Measurements from ENCODE around the gene DAW1.
"Not testable (repeated sequence)": the region's sequence is repeated elsewhere in the genome, so short reads cannot be mapped to it uniquely, and the experiment has no call there.

DAW1 gene

GRCh38 chr2:227921648-227922047 is 50.2 kb downstream of the DAW1 start:
- DNase-seq, result no peak

- DNase-seq, result no peak
These were observed 60.6 kb downstream of the DAW1 start for GRCh38 chr2:227932001-227932400.

DNA sequence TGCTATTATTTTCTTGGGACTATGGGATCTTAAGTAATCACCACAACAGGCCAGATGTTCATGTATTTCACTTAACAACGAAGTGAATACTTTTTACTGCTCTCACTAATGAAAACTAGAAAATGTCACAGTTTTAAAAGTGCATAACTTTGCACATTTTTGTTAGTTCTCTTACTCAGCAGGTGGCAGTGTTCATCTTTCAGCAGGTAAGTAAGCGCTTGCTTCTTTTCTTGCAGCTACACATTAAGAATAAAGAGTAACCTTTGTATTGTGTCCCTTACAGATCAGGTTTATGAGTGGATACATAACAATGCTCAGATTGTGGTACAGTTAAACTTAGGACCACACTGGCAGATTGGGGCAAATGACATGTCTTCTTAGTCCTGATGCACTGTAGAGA is 61.0 kb downstream of the DAW1 start:
- no peak for DNase-seq

DNA sequence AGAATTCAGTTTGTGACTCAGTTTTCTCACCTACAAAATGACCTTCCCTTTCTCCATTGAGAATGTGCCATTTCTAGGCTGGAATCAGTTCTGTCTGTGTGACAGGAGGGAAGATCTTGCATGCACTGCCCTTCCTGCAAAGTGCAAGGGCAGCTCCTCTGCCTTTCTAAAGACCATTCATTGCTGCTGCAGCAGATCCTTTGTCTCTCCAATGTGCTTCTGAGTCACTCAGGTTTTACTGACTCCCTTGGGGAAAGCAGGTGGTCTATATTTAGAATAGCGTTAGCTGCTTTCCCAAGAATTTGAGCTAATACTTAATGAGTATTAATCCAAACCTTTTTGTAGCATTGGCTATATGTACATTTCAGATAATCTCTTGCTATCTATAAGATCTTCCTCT is 62.5 kb downstream of the DAW1 start:
- DNase-seq, result no peak

GRCh38 chr2:227936249-227936648 is 64.8 kb downstream of the DAW1 start:
- DNase-seq, result not testable (repeated sequence)

GRCh38 chr2:227939271-227940027 is 68.0 kb downstream of the DAW1 start:
- DNase-seq, result no peak

- DNase-seq, result no peak
These were observed 70.6 kb downstream of the DAW1 start for GRCh38 chr2:227942021-227942420.

GRCh38 chr2:227942965-227943364 is 71.5 kb downstream of the DAW1 start:
- no peak for DNase-seq

DNA sequence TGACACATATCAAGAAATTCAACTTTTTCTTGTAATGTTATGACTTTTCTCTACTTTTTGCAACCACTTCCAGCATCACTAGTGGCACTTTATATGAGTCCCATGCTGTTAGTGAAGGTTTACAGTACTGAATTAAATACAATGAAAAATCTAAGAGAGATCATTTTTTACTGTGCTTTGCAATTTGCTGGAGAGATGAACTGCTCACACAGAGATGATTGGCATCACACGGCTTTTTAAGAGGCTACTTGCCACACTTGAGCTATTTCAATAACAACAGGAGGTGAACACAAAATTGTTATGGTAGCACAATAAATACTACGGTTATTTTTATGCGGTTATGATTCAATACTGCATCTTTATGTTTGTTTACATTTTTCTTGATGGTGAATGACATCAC is 88.9 kb downstream of the DAW1 start:
- DNase-seq, result no peak

GRCh38 chr2:227971619-227972230 is 100.3 kb downstream of the DAW1 start:
- DNase-seq, result no peak

DNA sequence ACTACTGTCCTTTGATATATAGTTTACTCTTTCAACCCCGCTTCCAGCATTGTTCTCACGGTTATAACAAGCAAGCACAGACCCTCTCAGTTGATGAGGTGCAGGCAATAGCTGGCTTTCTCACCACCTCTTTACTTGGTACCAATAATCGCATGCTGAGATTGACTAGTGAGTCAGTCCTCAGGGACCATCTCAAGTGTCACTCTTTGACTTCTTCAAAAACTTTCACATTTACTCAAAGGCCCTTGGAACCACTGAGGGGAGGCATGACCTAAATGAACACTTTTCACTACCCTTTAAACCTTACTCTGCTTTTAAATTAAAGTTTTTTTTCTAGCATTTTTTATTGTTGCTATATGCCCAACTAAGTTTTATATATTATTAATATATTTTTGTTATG is 101.8 kb downstream of the DAW1 start:
- DNase-seq, result no peak
